ENCODE measurements around the gene DGLUCY. TPM values are rescaled to one million over a fixed set of nuclear protein-coding genes. Genes with fewer than 3 reads are reported as not detected.

Gene DGLUCY
- total RNA-seq, 4 donors from 2014 or later = 47.1 to 145 (median 102) TPM

DNA sequence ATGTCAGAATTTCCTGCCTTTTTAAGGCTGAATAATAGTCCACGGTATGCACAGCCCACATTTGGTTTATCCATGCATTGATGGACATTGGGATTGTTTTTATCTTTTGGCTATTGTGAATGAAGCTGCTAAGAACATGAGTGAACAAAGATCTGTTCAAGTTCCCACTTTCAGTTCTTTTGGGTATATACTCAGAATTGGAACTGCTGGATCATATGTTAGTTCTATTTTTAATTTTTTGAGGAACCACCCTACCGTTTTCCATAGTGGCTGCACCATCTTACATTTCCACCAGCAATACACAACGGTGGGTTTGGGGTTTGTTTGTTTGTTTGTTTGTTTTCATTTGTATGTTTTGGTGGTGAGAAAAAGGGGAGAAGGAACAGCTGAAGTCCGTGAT is 124.2 kb downstream of the DGLUCY start:
- no peak for TF ChIP-seq POLR2A (IDR thresholded peaks at IDR 0.05)
- TF ChIP-seq, protein P1, sequence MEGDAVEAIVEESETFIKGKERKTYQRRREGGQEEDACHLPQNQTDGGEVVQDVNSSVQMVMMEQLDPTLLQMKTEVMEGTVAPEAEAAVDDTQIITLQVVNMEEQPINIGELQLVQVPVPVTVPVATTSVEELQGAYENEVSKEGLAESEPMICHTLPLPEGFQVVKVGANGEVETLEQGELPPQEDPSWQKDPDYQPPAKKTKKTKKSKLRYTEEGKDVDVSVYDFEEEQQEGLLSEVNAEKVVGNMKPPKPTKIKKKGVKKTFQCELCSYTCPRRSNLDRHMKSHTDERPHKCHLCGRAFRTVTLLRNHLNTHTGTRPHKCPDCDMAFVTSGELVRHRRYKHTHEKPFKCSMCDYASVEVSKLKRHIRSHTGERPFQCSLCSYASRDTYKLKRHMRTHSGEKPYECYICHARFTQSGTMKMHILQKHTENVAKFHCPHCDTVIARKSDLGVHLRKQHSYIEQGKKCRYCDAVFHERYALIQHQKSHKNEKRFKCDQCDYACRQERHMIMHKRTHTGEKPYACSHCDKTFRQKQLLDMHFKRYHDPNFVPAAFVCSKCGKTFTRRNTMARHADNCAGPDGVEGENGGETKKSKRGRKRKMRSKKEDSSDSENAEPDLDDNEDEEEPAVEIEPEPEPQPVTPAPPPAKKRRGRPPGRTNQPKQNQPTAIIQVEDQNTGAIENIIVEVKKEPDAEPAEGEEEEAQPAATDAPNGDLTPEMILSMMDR (IDR thresholded peaks at IDR 0.05) = no peak
- Histone ChIP-seq H3K36me3 (no peaks in the 10 kb centered on the region), H3K4me1 (peaks cover 0 to 11% (median 5%) of the 10 kb centered on the region in 4 donors), H3K27me3 (no peaks in the 10 kb centered on the region), H3K4me3 (no peak overlapping the region), H3K27ac (no peak overlapping the region), H3K9me3 (no peaks in the 10 kb centered on the region)
- DNase-seq = no peak

DNA sequence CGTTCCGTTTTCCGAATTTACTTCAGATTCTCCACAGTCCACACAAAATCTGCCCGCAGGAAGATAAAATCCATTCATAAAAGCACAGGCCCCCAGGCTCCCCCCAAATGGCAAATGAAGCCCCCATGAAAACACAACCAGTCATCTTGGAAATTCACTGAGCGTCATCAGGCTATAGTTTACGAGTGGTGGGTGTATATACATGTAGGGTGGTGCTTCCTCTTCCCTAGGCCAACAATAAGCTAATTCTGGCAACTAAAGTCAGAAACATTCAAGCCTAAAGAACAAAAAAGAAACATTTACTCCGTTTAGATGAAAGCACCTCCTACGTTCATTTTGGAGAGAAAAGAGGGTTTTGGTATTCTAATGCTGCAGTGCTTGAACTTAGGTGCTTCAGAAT is 124.8 kb downstream of the DGLUCY start:
- Histone ChIP-seq H3K27me3 (no peaks in the 10 kb centered on the region), H3K27ac (no peak overlapping the region)
- TF ChIP-seq POLR2A (IDR thresholded peaks at IDR 0.05) = no peak

DNA sequence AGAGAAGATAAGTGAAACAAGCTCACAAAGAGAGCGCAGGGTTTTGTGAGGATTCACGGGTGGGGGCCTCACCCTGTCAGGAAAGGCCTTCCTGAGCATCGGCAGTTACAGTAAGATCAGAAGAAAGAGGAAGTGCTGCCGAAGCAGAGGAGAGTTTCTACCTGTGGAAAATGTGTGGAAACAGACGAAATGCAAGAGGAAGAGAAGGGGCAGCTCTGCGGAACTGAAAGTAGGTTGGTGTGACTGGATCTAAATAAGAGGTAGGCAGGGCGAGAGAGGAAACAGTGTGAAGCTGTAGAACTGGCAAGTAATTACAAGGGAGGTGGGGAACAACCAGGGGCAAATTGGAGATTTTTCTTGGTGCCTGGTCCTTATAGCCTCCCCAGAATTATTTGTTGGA is 128.0 kb downstream of the DGLUCY start:
- peak in 2 of 3 donors; percentile 76 to 79 for DNase-seq
- Histone ChIP-seq H3K9me3 (no peaks in the 10 kb centered on the region), H3K4me1 (peaks cover 0 to 37% (median 24%) of the 10 kb centered on the region in 4 donors), H3K4me3 (peak overlapping the region; percentile 1 to 32 (median 16)), H3K27me3 (no peaks in the 10 kb centered on the region), H3K27ac (peak overlapping the region; percentile 68 to 86 (median 78)), H3K36me3 (no peaks in the 10 kb centered on the region)
- TF ChIP-seq, protein P1 (IDR thresholded peaks at IDR 0.05) = no peak
- TF ChIP-seq POLR2A (IDR thresholded peaks at IDR 0.05) = peak in 1 of 2 donors; percentile 15

More for the DNA sequence above, 124.8 kb downstream of the DGLUCY start:
- Histone ChIP-seq H3K9me3 (no peaks in the 10 kb centered on the region), H3K4me1 (peaks cover 0 to 16% (median 9%) of the 10 kb centered on the region in 4 donors), H3K4me3 (no peak overlapping the region), H3K36me3 (no peaks in the 10 kb centered on the region)
- DNase-seq = no peak

DNA sequence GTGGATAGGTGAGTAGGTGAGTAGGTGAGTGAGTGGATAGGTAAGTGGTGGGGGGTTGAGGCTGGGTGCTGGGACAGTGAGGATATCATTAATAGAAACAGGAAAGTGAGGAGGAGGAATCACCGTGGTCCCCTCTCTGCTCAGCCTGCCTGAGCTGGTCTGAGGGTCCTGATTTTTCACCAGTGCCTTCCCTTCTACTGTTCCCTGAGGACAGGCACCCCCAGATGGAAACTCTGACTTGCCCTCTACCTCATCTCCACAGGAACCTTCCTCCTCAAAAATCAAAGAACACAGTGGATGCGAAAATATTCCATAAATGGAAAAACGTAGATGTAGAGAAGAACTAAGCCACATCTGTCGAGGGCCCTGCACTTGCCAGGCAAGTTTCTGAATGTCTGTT is 128.8 kb downstream of the DGLUCY start:
- peak overlapping the region; percentile 68 to 86 (median 78) for H3K27ac ChIP-seq
- peak overlapping the region in 1 of 4 donors; percentile 21 for H3K4me3 ChIP-seq
- no peak for TF ChIP-seq POLR2A (IDR thresholded peaks at IDR 0.05)
- TF ChIP-seq, protein P1 (IDR thresholded peaks at IDR 0.05) = no peak
- DNase-seq = no peak
- peaks cover 0 to 37% (median 24%) of the 10 kb centered on the region in 4 donors for H3K4me1 ChIP-seq
- no peaks in the 10 kb centered on the region for H3K9me3 ChIP-seq
- no peaks in the 10 kb centered on the region for H3K36me3 ChIP-seq
- H3K27me3 ChIP-seq = no peaks in the 10 kb centered on the region

DNA sequence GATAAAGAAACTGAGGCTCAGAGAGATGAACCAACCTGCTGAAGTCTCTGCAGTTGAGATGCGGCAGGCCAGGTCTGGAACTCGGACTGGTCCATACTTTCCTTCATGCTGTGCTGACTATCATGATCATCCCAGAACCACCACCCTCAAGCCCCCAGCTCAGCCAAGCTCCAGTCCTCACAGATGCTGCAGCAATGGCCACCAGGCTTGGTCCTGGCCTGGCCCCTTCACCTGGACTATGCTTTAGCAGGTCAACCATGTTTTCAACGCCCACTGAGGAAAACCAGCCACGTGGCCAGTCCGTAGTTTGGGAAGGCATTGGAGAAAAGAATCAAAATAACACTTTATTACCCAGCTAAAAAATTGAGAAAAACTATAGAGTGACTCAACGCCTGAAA is 129.2 kb downstream of the DGLUCY start:
- no peaks in the 10 kb centered on the region for H3K27me3 ChIP-seq
- peak overlapping the region in 2 of 4 donors; percentile 16 to 21 for H3K4me3 ChIP-seq
- H3K4me1 ChIP-seq = peaks cover 0 to 37% (median 24%) of the 10 kb centered on the region in 4 donors
- no peak for DNase-seq
- no peaks in the 10 kb centered on the region for H3K9me3 ChIP-seq
- peak overlapping the region; percentile 68 to 86 (median 78) for H3K27ac ChIP-seq
- H3K36me3 ChIP-seq = no peaks in the 10 kb centered on the region
- TF ChIP-seq, protein P1 (IDR thresholded peaks at IDR 0.05) = no peak
- TF ChIP-seq POLR2A (IDR thresholded peaks at IDR 0.05) = no peak

DNA sequence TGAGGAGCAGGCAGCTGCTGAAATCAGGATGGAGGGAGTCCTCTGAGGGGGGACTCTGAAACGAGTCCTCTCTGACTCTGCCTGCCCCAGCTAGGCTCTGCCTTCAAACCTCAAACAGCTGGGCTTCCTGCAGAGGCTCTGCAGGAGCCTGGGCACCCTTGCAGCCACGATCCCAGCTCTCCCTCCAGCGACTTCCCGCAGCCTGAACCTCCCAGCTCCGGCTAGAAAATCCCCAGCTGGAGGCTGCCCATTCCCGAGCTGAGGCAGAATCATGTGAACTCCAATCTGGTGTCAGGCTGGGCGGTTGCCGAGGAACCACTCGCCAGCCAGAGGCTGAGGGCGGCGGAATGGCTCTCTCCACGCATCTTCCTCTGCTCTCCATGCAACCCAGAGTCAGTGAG is 130.6 kb downstream of the DGLUCY start, which contains the start of gene GPR68:
Gene GPR68, minus strand, starts transcription at position 204 of the 401 bp plus-strand sequence. CDS start 9,654 bp downstream, outside the sequence.
- peak within 1 kb of the TSS; percentile 68 to 86 (median 78) for H3K27ac ChIP-seq

More for the DNA sequence above, 130.6 kb downstream of the DGLUCY start, which contains the start of gene GPR68:
- no peak for DNase-seq
- no peak for TF ChIP-seq POLR2A (IDR thresholded peaks at IDR 0.05)
- TF ChIP-seq, protein P1 (IDR thresholded peaks at IDR 0.05) = no peak
- H3K4me3 ChIP-seq = peak within 1 kb of the TSS in 3 of 4 donors; percentile 16 to 38 (median 21)
- H3K36me3 ChIP-seq = no peaks in the 10 kb centered on the region
- peaks cover 0 to 37% (median 28%) of the 10 kb centered on the region in 4 donors for H3K4me1 ChIP-seq
- H3K9me3 ChIP-seq = no peaks in the 10 kb centered on the region
- H3K27me3 ChIP-seq = no peaks in the 10 kb centered on the region

Data from Peyer's patch (tissue), 4 donors.